HG02798 (cell line): ENCODE data around the gene OR1J1.

Experiments
- ATAC-seq: cut with Tn5 transposase; IDR thresholded peaks from one replicate; pipeline ENCODE4 v1.9.1; 2021; ENCODE audit warnings: mild to moderate bottlenecking; ENCODE audit not compliant: unreplicated experiment, poor library complexity

OR1J1 gene

GRCh38 chr9:122446819-122447484, 30.8 kb downstream of the OR1J1 start:
- ATAC-seq, result no peak

DNA sequence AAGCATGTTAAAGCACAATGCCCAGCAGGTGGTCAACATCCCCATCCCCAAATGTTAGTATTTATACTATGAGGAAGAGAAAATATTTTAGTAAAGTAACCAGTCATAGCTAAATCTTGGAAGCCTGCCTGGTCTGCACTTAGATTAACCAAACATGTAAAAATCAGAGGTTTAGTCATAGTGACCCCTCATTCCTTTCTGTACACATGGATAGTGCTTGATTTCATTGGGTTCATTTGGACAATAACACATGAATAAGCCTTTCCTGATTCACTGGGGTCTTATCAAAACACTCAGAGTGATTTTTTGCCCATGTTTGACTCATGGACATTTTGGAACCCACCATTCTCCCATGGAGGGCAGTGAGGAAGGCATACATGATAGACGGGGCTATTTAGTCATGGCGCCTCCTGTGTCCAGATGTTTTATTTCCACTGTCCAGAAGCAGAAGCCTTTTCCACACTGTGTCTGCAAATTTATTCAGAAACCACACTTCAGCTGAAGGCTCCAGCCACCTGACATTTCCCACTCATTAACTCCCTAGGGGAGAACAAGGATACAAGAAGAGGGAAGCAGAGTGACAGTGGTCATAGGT, 32.5 kb downstream of the OR1J1 start:
- ATAC-seq, result no peak

DNA sequence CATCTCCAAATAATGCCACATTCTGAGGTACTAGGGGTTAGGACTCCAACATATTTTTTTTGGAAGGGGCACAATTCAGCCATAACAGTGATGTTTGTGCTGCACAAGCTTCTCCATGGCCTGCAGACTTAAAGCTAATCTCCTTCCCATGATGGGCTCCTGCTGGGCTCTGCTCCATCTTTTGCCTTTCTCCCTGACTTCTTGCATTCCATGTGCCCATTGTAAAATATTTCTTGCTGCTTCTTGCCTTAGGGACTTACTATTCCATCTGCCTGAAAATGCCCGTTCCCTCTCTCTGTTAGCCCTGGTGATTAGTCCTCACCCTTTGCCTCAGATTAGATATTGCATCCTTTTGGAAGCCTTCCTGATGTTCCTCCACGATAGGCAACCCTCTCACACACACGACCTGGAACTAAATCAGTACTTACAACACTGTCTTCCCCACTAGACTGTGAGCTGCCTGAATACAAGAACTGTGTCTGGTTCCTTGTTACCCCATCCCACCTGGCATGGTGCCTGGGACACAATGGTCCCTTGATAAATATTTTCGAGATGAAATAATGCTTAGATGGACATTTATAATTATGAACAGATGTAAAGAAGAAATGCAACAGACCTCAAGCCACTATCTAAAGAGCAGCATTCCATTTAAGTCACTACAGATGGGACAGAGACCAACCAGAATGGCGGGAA, 33.5 kb downstream of the OR1J1 start:
- no peak for ATAC-seq

DNA sequence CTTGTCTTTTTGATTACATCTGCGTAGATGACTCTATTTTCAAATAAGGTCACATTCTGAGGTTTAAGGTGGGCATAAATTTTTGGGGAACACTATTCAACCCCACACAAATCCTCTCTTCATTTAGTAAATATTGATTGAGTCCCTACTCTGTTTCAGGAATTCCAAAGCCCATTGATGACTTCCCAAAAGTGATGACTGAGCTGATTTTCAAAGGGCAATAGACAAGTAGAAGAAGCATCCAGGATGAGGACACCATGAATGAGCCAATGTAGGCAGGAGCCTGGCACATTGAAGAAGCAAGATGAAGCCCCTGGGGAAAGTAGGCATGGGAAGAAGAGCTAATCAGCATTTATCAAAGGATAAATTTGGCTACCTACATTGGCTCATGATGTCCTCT, 35.2 kb downstream of the OR1J1 start:
- no peak for ATAC-seq
